Upper lobe of left lung (tissue), 4 donors: ENCODE measurements around the gene ANKRD13D.

ENCODE experiments used
- EP300 ChIP-seq, 4 donors: sonication (generic); formaldehyde crosslinking; IDR thresholded peaks; one replicate each; pipeline ENCODE4 v1.5.1; 2017; ENCODE audit warnings: antibody characterized with exemption in 4 of 4, control low read depth in 2 of 4
- POLR2A ChIP-seq, 4 donors: fragments of 450-650 bp; IDR thresholded peaks; one replicate each; pipeline ENCODE4 v1.5.1; 2016 to 2017; ENCODE audit warnings: antibody characterized with exemption in 4 of 4, mild to moderate bottlenecking in 2 of 4
- POLR2AphosphoS5 ChIP-seq, 2 donors: sonication (generic); formaldehyde crosslinking; IDR thresholded peaks; one replicate each; pipeline ENCODE4 v1.5.1; 2017; ENCODE audit warnings: antibody characterized with exemption in 2 of 2
- TF ChIP-seq, protein P1 (sequence below), 6 experiments: fragments of 450-650 bp in 4 of 6; fragments of 200-600 bp in 2 of 6; sonication (generic) in 2 of 6; IDR thresholded peaks; one replicate each; pipeline ENCODE4 v1.5.1; 2016 to 2019; ENCODE audit warnings: antibody characterized with exemption in 6 of 6

DNA sequence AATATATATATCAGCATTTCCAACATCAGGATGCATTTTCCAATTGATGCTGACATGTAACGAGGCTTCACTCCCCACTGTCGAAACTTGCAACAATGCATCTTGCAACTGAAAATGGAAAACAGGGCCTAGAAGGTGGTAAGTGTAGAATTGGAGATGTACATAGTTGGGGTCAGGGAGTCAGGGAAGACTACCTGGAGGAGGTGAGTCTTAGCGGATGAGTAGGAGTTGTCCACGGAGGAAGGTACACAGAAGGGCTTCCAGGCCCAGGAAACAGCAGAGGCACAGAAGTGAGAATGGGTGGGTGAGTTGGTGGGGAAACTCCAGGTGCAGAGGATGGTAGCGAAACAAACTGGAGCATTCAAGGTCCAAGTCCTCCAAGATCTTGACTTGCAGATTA lies 24.8 kb upstream of the ANKRD13D start:
- TF ChIP-seq, protein P1, sequence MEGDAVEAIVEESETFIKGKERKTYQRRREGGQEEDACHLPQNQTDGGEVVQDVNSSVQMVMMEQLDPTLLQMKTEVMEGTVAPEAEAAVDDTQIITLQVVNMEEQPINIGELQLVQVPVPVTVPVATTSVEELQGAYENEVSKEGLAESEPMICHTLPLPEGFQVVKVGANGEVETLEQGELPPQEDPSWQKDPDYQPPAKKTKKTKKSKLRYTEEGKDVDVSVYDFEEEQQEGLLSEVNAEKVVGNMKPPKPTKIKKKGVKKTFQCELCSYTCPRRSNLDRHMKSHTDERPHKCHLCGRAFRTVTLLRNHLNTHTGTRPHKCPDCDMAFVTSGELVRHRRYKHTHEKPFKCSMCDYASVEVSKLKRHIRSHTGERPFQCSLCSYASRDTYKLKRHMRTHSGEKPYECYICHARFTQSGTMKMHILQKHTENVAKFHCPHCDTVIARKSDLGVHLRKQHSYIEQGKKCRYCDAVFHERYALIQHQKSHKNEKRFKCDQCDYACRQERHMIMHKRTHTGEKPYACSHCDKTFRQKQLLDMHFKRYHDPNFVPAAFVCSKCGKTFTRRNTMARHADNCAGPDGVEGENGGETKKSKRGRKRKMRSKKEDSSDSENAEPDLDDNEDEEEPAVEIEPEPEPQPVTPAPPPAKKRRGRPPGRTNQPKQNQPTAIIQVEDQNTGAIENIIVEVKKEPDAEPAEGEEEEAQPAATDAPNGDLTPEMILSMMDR (IDR thresholded peaks at IDR 0.05) = no peak
- TF ChIP-seq EP300 (IDR thresholded peaks at IDR 0.05) (no peak), POLR2A (IDR thresholded peaks at IDR 0.05) (no peak), POLR2AphosphoS5 (IDR thresholded peaks at IDR 0.05) (no peak)
